Upper lobe of right lung (tissue), 1 donor: ENCODE measurements around the gene TMEM127. TPM values are rescaled to one million over a fixed set of nuclear protein-coding genes. Genes with fewer than 3 reads are reported as not detected.

Source experiments
- ATAC-seq: fragments of 200-7000 bp; cut with Tn5 transposase; one replicate; pipeline ENCODE4 v1.9.1; 2020; ENCODE audit warnings: mild to moderate bottlenecking, moderate library complexity
- DNase-seq: peaks from one replicate; pipeline ENCODE4 v3.0.0-alpha.2; 2020
- H3K27ac ChIP-seq: fragments of 200-600 bp; one replicate; pipeline ENCODE4 v1.8.0; 2022
- H3K27me3 ChIP-seq: fragments of 200-600 bp; one replicate; pipeline ENCODE4 v1.8.0; 2022; ENCODE audit warnings: mild to moderate bottlenecking
- H3K36me3 ChIP-seq: fragments of 200-600 bp; one replicate; pipeline ENCODE4 v1.8.0; 2022
- H3K4me1 ChIP-seq: fragments of 200-600 bp; one replicate; pipeline ENCODE4 v1.8.0; 2022
- H3K4me3 ChIP-seq: fragments of 200-600 bp; one replicate; pipeline ENCODE4 v1.8.0; 2022; ENCODE audit warnings: mild to moderate bottlenecking
- H3K9me3 ChIP-seq: fragments of 200-600 bp; one replicate; pipeline ENCODE4 v1.8.0; 2022
- intact Hi-C: fragments of 100-400 bp; cut with DNase I; formaldehyde crosslinking; loops from one replicate; pipeline ENCODE4 v1.11.0; 2022
- total RNA-seq: library from RNA; stranded (reverse); fragmentation: NEBNext Ultra II Directional; extraction: Animal tissue kit (Norgen Biotek cat#: 25700); gene quantifications from one replicate; pipeline ENCODE4 v1.2.1, GENCODE V29; 2021
- TF ChIP-seq, protein P1 (sequence below): fragments of 200-600 bp; IDR thresholded peaks from one replicate; pipeline ENCODE4 v1.8.0; 2022; ENCODE audit warnings: antibody characterized with exemption
- donor health status: DM: no; HTN: yes; CAD: no; lungs with severe emphysema.

Gene TMEM127
- total RNA-seq, 1 donor from 2014 or later, result 67.3 TPM

DNA sequence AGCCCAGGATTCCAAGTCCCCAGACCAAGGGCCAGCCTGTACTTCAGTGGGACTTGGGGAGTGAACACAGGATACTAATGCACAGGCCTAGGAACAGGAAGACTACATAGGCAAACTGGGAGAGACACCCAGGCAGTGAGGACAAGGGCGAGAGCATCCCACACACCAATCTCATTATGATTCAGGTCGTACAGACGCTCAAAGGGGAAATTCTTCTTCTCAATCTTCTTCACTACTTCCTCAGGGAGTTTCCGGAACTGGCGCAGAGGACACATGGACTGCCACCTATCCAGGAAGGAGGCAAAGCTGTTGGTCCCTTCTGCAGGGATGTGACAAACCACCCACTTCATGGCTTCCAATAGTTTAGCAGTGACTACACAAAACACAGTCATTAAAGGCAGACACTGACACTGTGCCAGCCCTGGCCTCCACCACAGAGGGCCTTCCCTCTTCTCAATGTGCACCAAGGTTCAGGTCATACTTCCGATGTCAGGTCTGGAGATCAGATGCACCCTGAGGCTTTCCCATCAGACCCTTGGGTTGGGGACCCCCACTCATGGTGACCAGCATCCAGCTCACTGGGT lies 21.6 kb upstream of the TMEM127 start:
- DNase-seq (no peak), ATAC-seq (no peak)
- no peak overlapping the region for H3K27ac ChIP-seq
- no peaks in the 10 kb centered on the region for H3K27me3 ChIP-seq
- intact Hi-C loops, result no loop called here
- no peaks in the 10 kb centered on the region for H3K4me1 ChIP-seq
- H3K9me3 ChIP-seq, result no peaks in the 10 kb centered on the region
- peaks cover 100% of the 10 kb centered on the region for H3K36me3 ChIP-seq
- no peak overlapping the region for H3K4me3 ChIP-seq
- TF ChIP-seq, protein P1, sequence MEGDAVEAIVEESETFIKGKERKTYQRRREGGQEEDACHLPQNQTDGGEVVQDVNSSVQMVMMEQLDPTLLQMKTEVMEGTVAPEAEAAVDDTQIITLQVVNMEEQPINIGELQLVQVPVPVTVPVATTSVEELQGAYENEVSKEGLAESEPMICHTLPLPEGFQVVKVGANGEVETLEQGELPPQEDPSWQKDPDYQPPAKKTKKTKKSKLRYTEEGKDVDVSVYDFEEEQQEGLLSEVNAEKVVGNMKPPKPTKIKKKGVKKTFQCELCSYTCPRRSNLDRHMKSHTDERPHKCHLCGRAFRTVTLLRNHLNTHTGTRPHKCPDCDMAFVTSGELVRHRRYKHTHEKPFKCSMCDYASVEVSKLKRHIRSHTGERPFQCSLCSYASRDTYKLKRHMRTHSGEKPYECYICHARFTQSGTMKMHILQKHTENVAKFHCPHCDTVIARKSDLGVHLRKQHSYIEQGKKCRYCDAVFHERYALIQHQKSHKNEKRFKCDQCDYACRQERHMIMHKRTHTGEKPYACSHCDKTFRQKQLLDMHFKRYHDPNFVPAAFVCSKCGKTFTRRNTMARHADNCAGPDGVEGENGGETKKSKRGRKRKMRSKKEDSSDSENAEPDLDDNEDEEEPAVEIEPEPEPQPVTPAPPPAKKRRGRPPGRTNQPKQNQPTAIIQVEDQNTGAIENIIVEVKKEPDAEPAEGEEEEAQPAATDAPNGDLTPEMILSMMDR, result no peak

DNA sequence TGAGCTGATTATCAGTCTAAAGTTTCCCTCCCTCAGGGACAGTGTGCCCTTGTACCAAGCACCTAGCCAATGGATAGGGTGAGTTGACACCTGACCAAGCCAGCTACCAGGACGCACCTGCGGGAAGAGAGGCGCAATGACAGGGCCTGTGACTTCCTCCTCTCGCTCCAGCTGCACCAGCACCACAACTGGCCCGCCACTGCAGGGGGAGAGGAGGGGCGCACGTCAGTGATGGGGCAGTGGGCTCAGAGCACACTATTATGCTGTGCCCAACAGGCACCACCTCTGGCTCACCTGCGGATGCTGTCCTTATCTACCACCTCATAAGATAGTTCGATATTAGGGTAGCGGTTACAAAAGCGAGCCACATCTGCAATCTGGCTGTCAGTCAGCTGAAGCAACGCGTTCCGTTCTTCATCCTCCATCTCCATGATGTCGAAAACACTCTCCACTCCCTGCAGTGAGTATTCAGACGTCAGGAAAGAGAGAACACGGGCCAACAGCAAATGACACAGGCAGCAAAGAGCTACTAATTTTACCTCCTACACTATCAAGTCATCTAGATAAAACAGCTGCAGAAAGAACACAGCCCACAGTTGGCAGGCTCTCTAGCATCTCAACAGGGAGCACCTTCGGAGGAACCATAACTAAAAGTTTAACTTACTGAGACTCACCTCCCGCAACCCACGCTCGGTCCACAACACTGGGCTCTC lies 11.1 kb upstream of the TMEM127 start:
- ATAC-seq (no peak), DNase-seq (no peak)
- intact Hi-C loops, result no loop called here
- H3K27me3 ChIP-seq, result no peaks in the 10 kb centered on the region
- no peak overlapping the region for H3K27ac ChIP-seq
- H3K4me1 ChIP-seq, result no peaks in the 10 kb centered on the region
- TF ChIP-seq, protein P1, result no peak
- no peak overlapping the region for H3K4me3 ChIP-seq
- no peaks in the 10 kb centered on the region for H3K9me3 ChIP-seq
- H3K36me3 ChIP-seq, result peaks cover 100% of the 10 kb centered on the region

GRCh38 chr2:96274355-96275056 lies 8.7 kb upstream of the TMEM127 start:
- TF ChIP-seq, protein P1, result no peak
- ATAC-seq, result no peak
- no peak overlapping the region for H3K27ac ChIP-seq
- peaks cover 100% of the 10 kb centered on the region for H3K36me3 ChIP-seq
- H3K4me3 ChIP-seq, result no peak overlapping the region
- no peaks in the 10 kb centered on the region for H3K4me1 ChIP-seq
- intact Hi-C loops, result no loop called here
- H3K9me3 ChIP-seq, result no peaks in the 10 kb centered on the region
- H3K27me3 ChIP-seq, result no peaks in the 10 kb centered on the region
- no peak for DNase-seq

- Histone ChIP-seq H3K9me3 (no peaks in the 10 kb centered on the region), H3K4me3 (no peak overlapping the region), H3K4me1 (no peaks in the 10 kb centered on the region), H3K36me3 (peaks cover 100% of the 10 kb centered on the region), H3K27me3 (no peaks in the 10 kb centered on the region), H3K27ac (no peak overlapping the region)
- ATAC-seq (no peak), DNase-seq (no peak)
- intact Hi-C loops, result no loop called here
- TF ChIP-seq, protein P1, result no peak
These were observed 8.0 kb upstream of the TMEM127 start for GRCh38 chr2:96273763-96274162.

DNA sequence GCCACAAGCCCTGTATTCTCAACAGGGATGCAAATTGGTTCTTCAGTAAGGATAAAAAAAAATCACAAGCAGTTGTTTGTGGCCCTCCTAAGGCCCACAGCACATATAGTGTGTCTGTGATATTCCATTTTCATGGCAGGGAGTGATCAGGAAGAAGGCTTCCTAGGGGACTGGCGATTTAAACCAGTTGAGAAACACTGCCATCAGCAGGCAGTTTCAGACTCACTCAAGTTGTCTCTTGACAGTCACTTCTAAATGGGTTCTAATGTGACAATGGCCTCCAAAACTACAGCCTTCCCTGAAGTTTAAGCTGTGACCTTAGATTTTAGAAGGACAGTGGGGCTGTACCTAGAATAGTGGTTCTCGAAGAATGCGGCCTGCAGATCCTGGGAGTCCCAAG lies 6.2 kb upstream of the TMEM127 start:
- Histone ChIP-seq H3K27ac (no peak overlapping the region), H3K27me3 (no peaks in the 10 kb centered on the region), H3K9me3 (no peaks in the 10 kb centered on the region), H3K4me3 (no peak overlapping the region), H3K36me3 (peaks cover 97% of the 10 kb centered on the region), H3K4me1 (peaks cover 6% of the 10 kb centered on the region)
- TF ChIP-seq, protein P1, result no peak
- DNase-seq, result no peak
- ATAC-seq, result no peak
- intact Hi-C loops, result no loop called here
